Measurements from ENCODE around the gene SNX7.

DNA sequence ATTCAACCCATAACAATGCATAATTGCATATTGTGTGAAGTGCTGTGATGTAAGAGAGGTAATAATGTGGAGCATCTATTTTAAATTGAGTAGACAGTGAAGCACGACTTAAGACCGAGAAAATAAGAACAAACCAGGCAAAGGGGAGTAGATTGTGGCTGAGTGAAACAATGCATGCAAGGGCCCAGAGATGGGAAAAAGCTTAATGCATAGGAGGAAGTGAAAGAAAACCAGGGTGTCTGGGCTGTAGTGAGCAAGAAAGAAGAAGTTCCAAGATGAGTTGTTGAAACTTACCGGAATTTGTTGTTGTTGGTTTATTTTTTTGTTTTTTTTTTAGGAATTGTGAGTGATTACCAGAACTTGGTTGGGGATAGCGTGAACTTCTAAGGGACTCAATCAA, 104.7 kb downstream of the SNX7 start:
- TF ChIP-seq EZH2 (IDR thresholded peaks at IDR 0.05; ENCODE audit: borderline replicate concordance, low read depth, low read length, severe bottlenecking): no peak
- TF ChIP-seq, protein P1, sequence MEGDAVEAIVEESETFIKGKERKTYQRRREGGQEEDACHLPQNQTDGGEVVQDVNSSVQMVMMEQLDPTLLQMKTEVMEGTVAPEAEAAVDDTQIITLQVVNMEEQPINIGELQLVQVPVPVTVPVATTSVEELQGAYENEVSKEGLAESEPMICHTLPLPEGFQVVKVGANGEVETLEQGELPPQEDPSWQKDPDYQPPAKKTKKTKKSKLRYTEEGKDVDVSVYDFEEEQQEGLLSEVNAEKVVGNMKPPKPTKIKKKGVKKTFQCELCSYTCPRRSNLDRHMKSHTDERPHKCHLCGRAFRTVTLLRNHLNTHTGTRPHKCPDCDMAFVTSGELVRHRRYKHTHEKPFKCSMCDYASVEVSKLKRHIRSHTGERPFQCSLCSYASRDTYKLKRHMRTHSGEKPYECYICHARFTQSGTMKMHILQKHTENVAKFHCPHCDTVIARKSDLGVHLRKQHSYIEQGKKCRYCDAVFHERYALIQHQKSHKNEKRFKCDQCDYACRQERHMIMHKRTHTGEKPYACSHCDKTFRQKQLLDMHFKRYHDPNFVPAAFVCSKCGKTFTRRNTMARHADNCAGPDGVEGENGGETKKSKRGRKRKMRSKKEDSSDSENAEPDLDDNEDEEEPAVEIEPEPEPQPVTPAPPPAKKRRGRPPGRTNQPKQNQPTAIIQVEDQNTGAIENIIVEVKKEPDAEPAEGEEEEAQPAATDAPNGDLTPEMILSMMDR (IDR thresholded peaks at IDR 0.05; ENCODE audit: borderline replicate concordance, extremely low read depth, low read length, poor library complexity, severe bottlenecking): no peak
